Measurements from ENCODE around the gene DIDO1. TPM values are rescaled to one million over a fixed set of nuclear protein-coding genes. Genes with fewer than 3 reads are reported as not detected.
"Not testable (repeated sequence)": the region's sequence is repeated elsewhere in the genome, so short reads cannot be mapped to it uniquely, and the experiment has no call there.

The DIDO1 gene
- total and polyA plus RNA-seq, 2 donors (not counting 1 experiment from before 2014, with no cell fraction given), result 25.9 to 33.2 TPM

DNA sequence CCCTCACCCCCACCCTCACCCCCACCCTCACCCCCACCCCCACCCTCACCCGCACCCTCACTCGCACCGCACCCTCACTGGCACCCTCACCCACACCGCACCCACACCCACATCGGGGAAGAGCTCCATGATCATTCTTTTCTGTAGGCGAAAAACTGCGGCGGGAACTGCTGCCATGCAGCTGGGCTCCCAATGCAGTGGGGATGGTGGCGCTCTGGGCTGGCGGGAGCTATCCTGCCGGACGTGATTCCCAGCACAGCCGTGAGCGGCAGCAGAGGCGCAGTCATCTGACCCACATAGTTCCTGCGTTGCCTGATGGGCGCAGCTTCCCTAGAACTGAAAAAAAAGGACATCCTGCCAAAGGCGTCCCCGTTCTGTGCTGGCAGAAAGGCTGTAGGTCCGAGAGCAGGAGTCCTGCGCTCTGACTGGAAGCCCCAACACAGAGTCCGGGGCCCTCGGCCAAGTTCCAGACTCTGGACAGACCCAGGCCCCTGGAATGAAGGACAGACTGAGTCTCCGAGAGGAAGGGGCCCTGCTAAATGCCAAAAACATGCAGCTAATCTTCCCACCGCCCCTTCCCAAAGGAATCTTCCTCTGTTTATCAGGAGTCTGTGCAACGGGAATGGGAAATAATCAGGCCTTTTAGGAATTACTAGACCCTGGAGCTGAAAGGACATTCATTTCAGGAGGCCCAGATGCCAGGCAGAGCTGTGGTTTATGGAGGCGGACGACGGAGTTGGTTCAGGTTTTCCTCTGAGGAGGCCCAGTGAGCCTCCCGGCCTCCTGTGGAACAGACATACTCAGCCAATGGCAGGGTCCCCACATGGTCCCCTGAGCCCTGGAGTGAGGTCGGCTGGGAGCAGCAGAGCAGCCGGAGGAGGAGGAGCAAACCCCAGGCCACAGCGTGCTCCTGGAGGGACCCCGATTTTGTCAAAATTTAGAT, 50.6 kb downstream of the DIDO1 start:
- no peaks in the 10 kb centered on the region for H3K9me3 ChIP-seq (ENCODE audit: control insufficient read depth, insufficient read depth, low read depth, low read length)
- no peaks in the 10 kb centered on the region for H3K79me2 ChIP-seq (ENCODE audit: control insufficient read depth, insufficient read depth, low read length)
- H4K20me1 ChIP-seq (ENCODE audit: control insufficient read depth, extremely low read depth, insufficient read depth, low read length), result no peaks in the 10 kb centered on the region
- peak; percentile 84 to 86 for DNase-seq (ENCODE audit: low read depth in 2 of 2)
- TF ChIP-seq EZH2 (IDR thresholded peaks at IDR 0.05; ENCODE audit: low read length, missing control alignments), result no peak
- TF ChIP-seq, protein P1, sequence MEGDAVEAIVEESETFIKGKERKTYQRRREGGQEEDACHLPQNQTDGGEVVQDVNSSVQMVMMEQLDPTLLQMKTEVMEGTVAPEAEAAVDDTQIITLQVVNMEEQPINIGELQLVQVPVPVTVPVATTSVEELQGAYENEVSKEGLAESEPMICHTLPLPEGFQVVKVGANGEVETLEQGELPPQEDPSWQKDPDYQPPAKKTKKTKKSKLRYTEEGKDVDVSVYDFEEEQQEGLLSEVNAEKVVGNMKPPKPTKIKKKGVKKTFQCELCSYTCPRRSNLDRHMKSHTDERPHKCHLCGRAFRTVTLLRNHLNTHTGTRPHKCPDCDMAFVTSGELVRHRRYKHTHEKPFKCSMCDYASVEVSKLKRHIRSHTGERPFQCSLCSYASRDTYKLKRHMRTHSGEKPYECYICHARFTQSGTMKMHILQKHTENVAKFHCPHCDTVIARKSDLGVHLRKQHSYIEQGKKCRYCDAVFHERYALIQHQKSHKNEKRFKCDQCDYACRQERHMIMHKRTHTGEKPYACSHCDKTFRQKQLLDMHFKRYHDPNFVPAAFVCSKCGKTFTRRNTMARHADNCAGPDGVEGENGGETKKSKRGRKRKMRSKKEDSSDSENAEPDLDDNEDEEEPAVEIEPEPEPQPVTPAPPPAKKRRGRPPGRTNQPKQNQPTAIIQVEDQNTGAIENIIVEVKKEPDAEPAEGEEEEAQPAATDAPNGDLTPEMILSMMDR (conservative IDR thresholded peaks at IDR 0.05 in 1 of 2, IDR thresholded peaks at IDR 0.05 in 1 of 2; ENCODE audit: low read depth in 1 of 2, low read length in 2 of 2), result peak; percentile 52 to 59
- peaks cover 18% of the 10 kb centered on the region for H3K4me1 ChIP-seq (ENCODE audit: control insufficient read depth, extremely low read depth, insufficient read depth, low read length)
- H2AFZ ChIP-seq (ENCODE audit: low read length), result peak overlapping the region; percentile 47
- H3K27ac ChIP-seq (ENCODE audit: insufficient read depth, low read length), result peak overlapping the region; percentile 72
- no peak overlapping the region for H3K9ac ChIP-seq (ENCODE audit: insufficient read depth, low read length)
- H3K36me3 ChIP-seq (ENCODE audit: control insufficient read depth, insufficient read depth, low read length), result peaks cover 2% of the 10 kb centered on the region
- H3K27me3 ChIP-seq (ENCODE audit: control insufficient read depth, insufficient read depth, low read length), result no peaks in the 10 kb centered on the region
- H3K4me2 ChIP-seq (ENCODE audit: extremely low read depth, insufficient read depth, low read length), result peak overlapping the region; percentile 15
- H3K4me3 ChIP-seq (replicated peaks in 1 of 4; ENCODE audit: control extremely low read depth in 1 of 4, insufficient read depth in 1 of 4, low read depth in 3 of 4, low read length in 4 of 4), result no peak overlapping the region

DNA sequence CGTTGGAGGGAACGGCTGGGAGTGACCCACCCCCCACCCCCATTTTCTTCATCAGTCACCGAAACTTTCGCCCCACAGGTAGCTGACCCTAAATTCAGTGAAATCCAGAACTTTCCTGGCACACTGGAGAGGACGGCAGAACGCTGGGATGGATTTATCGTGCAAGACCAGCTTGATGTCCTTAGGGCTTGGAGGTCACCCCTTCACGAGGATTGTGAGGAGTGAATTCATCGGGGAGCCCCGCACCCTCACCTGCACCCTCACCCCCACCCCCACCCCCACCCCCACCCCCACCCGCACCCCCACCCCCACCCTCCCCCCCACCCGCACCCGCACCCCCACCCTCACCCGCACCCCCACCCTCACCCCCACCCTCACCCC, 51.4 kb downstream of the DIDO1 start:
- H3K79me2 ChIP-seq (ENCODE audit: control insufficient read depth, insufficient read depth, low read length), result no peaks in the 10 kb centered on the region
- H3K4me3 ChIP-seq (replicated peaks in 1 of 4; ENCODE audit: control extremely low read depth in 1 of 4, insufficient read depth in 1 of 4, low read depth in 3 of 4, low read length in 4 of 4), result no peak overlapping the region
- peaks cover 18% of the 10 kb centered on the region for H3K4me1 ChIP-seq (ENCODE audit: control insufficient read depth, extremely low read depth, insufficient read depth, low read length)
- H3K4me2 ChIP-seq (ENCODE audit: extremely low read depth, insufficient read depth, low read length), result no peak overlapping the region
- H4K20me1 ChIP-seq (ENCODE audit: control insufficient read depth, extremely low read depth, insufficient read depth, low read length), result no peaks in the 10 kb centered on the region
- no peaks in the 10 kb centered on the region for H3K9me3 ChIP-seq (ENCODE audit: control insufficient read depth, insufficient read depth, low read depth, low read length)
- no peaks in the 10 kb centered on the region for H3K27me3 ChIP-seq (ENCODE audit: control insufficient read depth, insufficient read depth, low read length)
- TF ChIP-seq, protein P1 (conservative IDR thresholded peaks at IDR 0.05 in 1 of 2, IDR thresholded peaks at IDR 0.05 in 1 of 2; ENCODE audit: low read depth in 1 of 2, low read length in 2 of 2), result no peak
- TF ChIP-seq EZH2 (IDR thresholded peaks at IDR 0.05; ENCODE audit: low read length, missing control alignments), result no peak
- no peak overlapping the region for H3K27ac ChIP-seq (ENCODE audit: insufficient read depth, low read length)
- no peak overlapping the region for H2AFZ ChIP-seq (ENCODE audit: low read length)
- H3K36me3 ChIP-seq (ENCODE audit: control insufficient read depth, insufficient read depth, low read length), result peaks cover 2% of the 10 kb centered on the region
- DNase-seq (ENCODE audit: low read depth in 2 of 2), result no peak
- no peak overlapping the region for H3K9ac ChIP-seq (ENCODE audit: insufficient read depth, low read length)

DNA sequence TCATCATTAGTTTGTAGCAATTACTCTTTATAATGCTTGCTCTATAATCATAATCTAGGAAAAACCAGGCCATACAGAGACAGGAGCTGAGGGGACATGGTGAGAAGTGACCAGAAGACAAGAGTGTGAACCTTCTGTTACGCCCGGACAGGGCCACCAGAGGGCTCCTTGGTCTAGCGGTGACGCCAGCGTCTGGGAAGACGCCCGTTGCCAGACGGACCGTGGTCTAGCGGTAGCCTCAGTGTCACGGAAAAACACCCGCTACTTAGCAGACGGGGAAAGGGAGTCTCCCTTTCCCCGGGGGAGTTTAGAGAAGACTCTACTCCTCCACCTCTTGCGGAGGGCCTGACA, 52.6 kb downstream of the DIDO1 start:
- H2AFZ ChIP-seq (ENCODE audit: low read length); H3K4me2 ChIP-seq (ENCODE audit: extremely low read depth, insufficient read depth, low read length); H3K9ac ChIP-seq (ENCODE audit: insufficient read depth, low read length); H4K20me1 ChIP-seq (ENCODE audit: control insufficient read depth, extremely low read depth, insufficient read depth, low read length); H3K79me2 ChIP-seq (ENCODE audit: control insufficient read depth, insufficient read depth, low read length); H3K27me3 ChIP-seq (ENCODE audit: control insufficient read depth, insufficient read depth, low read length); H3K4me3 ChIP-seq (replicated peaks in 1 of 4; ENCODE audit: control extremely low read depth in 1 of 4, insufficient read depth in 1 of 4, low read depth in 3 of 4, low read length in 4 of 4); H3K36me3 ChIP-seq (ENCODE audit: control insufficient read depth, insufficient read depth, low read length); H3K9me3 ChIP-seq (ENCODE audit: control insufficient read depth, insufficient read depth, low read depth, low read length); H3K27ac ChIP-seq (ENCODE audit: insufficient read depth, low read length): not testable (repeated sequence)
- TF ChIP-seq, protein P1 (conservative IDR thresholded peaks at IDR 0.05 in 1 of 2, IDR thresholded peaks at IDR 0.05 in 1 of 2; ENCODE audit: low read depth in 1 of 2, low read length in 2 of 2), result peak; percentile 37 to 48
- peak; percentile 50 to 54 for DNase-seq (ENCODE audit: low read depth in 2 of 2)
- H3K4me1 ChIP-seq (ENCODE audit: control insufficient read depth, extremely low read depth, insufficient read depth, low read length), result peaks cover 18% of the 10 kb centered on the region
